ENCODE measurements around the gene KCNIP1. TPM values are rescaled to one million over a fixed set of nuclear protein-coding genes. Genes with fewer than 3 reads are reported as not detected.

KCNIP1 gene
- total and polyA plus RNA-seq, 8 donors, result 0.20 to 0.73 (median 0.31) TPM; not detected in 3

GRCh38 chr5:170528976-170529375, 25.2 kb downstream of the KCNIP1 start:
- Histone ChIP-seq H3K4me1 (no peaks in the 10 kb centered on the region), H3K27ac (no peak overlapping the region), H3K4me3 (no peak overlapping the region), H3K36me3 (no peaks in the 10 kb centered on the region), H3K27me3 (peaks cover 0 to 9% (median 0%) of the 10 kb centered on the region in 3 donors), H3K9me3 (no peaks in the 10 kb centered on the region)
- TF ChIP-seq EP300 (IDR thresholded peaks at IDR 0.05), result no peak
- TF ChIP-seq POLR2AphosphoS5 (IDR thresholded peaks at IDR 0.05), result no peak
- TF ChIP-seq POLR2A (IDR thresholded peaks at IDR 0.05), result no peak
- TF ChIP-seq, protein P1, sequence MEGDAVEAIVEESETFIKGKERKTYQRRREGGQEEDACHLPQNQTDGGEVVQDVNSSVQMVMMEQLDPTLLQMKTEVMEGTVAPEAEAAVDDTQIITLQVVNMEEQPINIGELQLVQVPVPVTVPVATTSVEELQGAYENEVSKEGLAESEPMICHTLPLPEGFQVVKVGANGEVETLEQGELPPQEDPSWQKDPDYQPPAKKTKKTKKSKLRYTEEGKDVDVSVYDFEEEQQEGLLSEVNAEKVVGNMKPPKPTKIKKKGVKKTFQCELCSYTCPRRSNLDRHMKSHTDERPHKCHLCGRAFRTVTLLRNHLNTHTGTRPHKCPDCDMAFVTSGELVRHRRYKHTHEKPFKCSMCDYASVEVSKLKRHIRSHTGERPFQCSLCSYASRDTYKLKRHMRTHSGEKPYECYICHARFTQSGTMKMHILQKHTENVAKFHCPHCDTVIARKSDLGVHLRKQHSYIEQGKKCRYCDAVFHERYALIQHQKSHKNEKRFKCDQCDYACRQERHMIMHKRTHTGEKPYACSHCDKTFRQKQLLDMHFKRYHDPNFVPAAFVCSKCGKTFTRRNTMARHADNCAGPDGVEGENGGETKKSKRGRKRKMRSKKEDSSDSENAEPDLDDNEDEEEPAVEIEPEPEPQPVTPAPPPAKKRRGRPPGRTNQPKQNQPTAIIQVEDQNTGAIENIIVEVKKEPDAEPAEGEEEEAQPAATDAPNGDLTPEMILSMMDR (IDR thresholded peaks at IDR 0.05), result no peak
- WGBS, 5 donors, result 80 to 91% (median 84%) methylated on average over 1 of the region's 1 CpG
- intact Hi-C loops (cut with DNase I; ENCODE audit: low total_unique reads), result no loop called here
- DNase-seq, result no peak

GRCh38 chr5:170532935-170533334, 29.1 kb downstream of the KCNIP1 start:
- WGBS, 5 donors, result 76 to 92% (median 86%) methylated on average over 3 of the region's 3 CpGs
- intact Hi-C loops (cut with DNase I; ENCODE audit: low total_unique reads), result no loop called here
- DNase-seq, result no peak

GRCh38 chr5:170533383-170533782, 29.6 kb downstream of the KCNIP1 start:
- Histone ChIP-seq H3K27me3 (peaks cover 0 to 11% (median 0%) of the 10 kb centered on the region in 3 donors), H3K9me3 (no peaks in the 10 kb centered on the region), H3K4me3 (no peak overlapping the region), H3K27ac (no peak overlapping the region), H3K4me1 (no peaks in the 10 kb centered on the region), H3K36me3 (no peaks in the 10 kb centered on the region)
- intact Hi-C loops (cut with DNase I; ENCODE audit: low total_unique reads), result no loop called here
- 74 to 79% (median 75%) methylated on average over 5 of the region's 5 CpGs for whole genome bisulfite sequencing, 5 donors
- no peak for TF ChIP-seq EP300 (IDR thresholded peaks at IDR 0.05)
- no peak for TF ChIP-seq POLR2A (IDR thresholded peaks at IDR 0.05)
- TF ChIP-seq POLR2AphosphoS5 (IDR thresholded peaks at IDR 0.05), result no peak
- TF ChIP-seq, protein P1 (IDR thresholded peaks at IDR 0.05), result no peak
- peak in 1 of 2 donors; percentile 18 for DNase-seq

More at GRCh38 chr5:170532935-170533334, 29.1 kb downstream of the KCNIP1 start:
- no peaks in the 10 kb centered on the region for H3K9me3 ChIP-seq
- H3K27me3 ChIP-seq, result peaks cover 0 to 11% (median 0%) of the 10 kb centered on the region in 3 donors
- TF ChIP-seq, protein P1 (IDR thresholded peaks at IDR 0.05), result no peak
- TF ChIP-seq POLR2AphosphoS5 (IDR thresholded peaks at IDR 0.05) (no peak), POLR2A (IDR thresholded peaks at IDR 0.05) (no peak), EP300 (IDR thresholded peaks at IDR 0.05) (no peak)
- no peaks in the 10 kb centered on the region for H3K36me3 ChIP-seq
- H3K4me1 ChIP-seq, result no peaks in the 10 kb centered on the region
- no peak overlapping the region for H3K4me3 ChIP-seq
- no peak overlapping the region for H3K27ac ChIP-seq

DNA sequence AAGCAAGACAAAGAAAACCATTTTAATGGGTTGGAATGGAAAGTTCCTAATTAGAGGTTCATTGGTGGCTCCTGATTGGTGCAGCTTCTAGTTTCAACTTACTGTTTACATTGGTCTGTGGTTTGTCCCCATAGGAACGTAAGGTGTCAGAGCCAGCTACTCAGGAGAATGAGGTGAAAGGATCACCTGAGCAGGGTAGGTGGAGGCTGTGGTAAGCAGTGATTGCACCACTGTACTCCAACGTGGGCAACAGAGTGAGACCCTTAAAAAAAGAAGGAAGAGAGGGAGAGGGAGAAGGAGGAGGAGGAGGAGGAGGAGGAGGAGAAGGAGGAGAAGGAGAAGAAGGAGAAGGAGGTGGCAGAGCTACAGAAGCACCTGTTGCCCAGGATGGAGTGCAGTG, 30.4 kb downstream of the KCNIP1 start:
- intact Hi-C loops (cut with DNase I; ENCODE audit: low total_unique reads), result no loop called here
- peaks cover 0 to 11% (median 0%) of the 10 kb centered on the region in 3 donors for H3K27me3 ChIP-seq
- no peaks in the 10 kb centered on the region for H3K4me1 ChIP-seq
- H3K27ac ChIP-seq, result no peak overlapping the region
- no peak overlapping the region for H3K4me3 ChIP-seq
- TF ChIP-seq POLR2AphosphoS5 (IDR thresholded peaks at IDR 0.05) (no peak), EP300 (IDR thresholded peaks at IDR 0.05) (no peak)
- no peaks in the 10 kb centered on the region for H3K36me3 ChIP-seq
- peak in 1 of 2 donors; percentile 83 for DNase-seq
- H3K9me3 ChIP-seq, result no peaks in the 10 kb centered on the region
- WGBS, 5 donors, result 14 to 37% (median 19%) methylated on average over 2 of the region's 2 CpGs

DNA sequence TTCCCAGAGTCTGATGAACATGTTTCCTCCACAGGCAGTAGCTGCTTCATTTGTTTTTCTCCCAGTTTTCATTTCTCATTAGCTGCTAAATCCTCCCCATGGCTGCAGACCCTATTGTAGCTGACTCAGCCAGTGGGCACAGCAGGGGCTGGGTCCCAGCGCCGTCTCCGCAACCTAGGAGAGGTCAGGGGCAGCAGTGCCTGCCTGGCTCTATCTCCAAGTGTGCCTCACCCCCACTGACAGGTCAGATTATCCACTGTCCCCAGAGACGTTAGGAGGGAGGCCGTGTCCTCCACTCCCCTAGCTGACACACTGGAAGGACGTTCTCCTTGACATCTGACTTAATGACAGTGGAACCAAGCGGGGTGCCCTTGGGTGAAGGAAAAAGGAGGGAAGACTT, 31.1 kb downstream of the KCNIP1 start:
- intact Hi-C loops (cut with DNase I; ENCODE audit: low total_unique reads), result no loop called here

More for the DNA sequence above, 31.1 kb downstream of the KCNIP1 start:
- Histone ChIP-seq H3K36me3 (no peaks in the 10 kb centered on the region), H3K9me3 (no peaks in the 10 kb centered on the region), H3K4me3 (no peak overlapping the region), H3K27me3 (peaks cover 0 to 11% (median 0%) of the 10 kb centered on the region in 3 donors), H3K27ac (no peak overlapping the region), H3K4me1 (no peaks in the 10 kb centered on the region)
- no peak for DNase-seq
- TF ChIP-seq POLR2AphosphoS5 (IDR thresholded peaks at IDR 0.05) (no peak), EP300 (IDR thresholded peaks at IDR 0.05) (no peak), POLR2A (IDR thresholded peaks at IDR 0.05) (no peak)
- TF ChIP-seq, protein P1 (IDR thresholded peaks at IDR 0.05), result no peak
- WGBS, 5 donors, result 84 to 92% (median 88%) methylated on average over 7 of the region's 7 CpGs

Measured in stomach (tissue), 9 donors.